NCI-H1092 (cell line): Measurements from ENCODE around the gene COL4A4.

Source experiments
- DNase-seq: peaks from one replicate; lab custom pipeline; 2025; lab: John Stamatoyannopoulos, UW

The COL4A4 gene

GRCh38 chr2:227161947-227162346 lies 2.1 kb downstream of the COL4A4 start:
- DNase-seq, result no peak

GRCh38 chr2:227160164-227160563 lies 3.8 kb downstream of the COL4A4 start:
- DNase-seq, result no peak

- DNase-seq, result no peak
Observed at GRCh38 chr2:227154986-227155774, 8.8 kb downstream of the COL4A4 start.

GRCh38 chr2:227153758-227154486 lies 10.1 kb downstream of the COL4A4 start:
- no peak for DNase-seq

- DNase-seq, result no peak
Observed at GRCh38 chr2:227153307-227153706, 10.7 kb downstream of the COL4A4 start.

- no peak for DNase-seq
Observed at GRCh38 chr2:227152093-227152766, 11.8 kb downstream of the COL4A4 start.

- no peak for DNase-seq
Observed at GRCh38 chr2:227150222-227150936, 13.6 kb downstream of the COL4A4 start.

GRCh38 chr2:227148106-227148505 lies 15.9 kb downstream of the COL4A4 start:
- no peak for DNase-seq

GRCh38 chr2:227147023-227147422 lies 17.0 kb downstream of the COL4A4 start:
- no peak for DNase-seq

- no peak for DNase-seq
Observed at GRCh38 chr2:227146456-227146855, 17.5 kb downstream of the COL4A4 start.

- no peak for DNase-seq
Observed at GRCh38 chr2:227143895-227144294, 20.1 kb downstream of the COL4A4 start.

- no peak for DNase-seq
Observed at GRCh38 chr2:227141301-227141700, 22.7 kb downstream of the COL4A4 start.

GRCh38 chr2:227134591-227134990 lies 29.4 kb downstream of the COL4A4 start:
- DNase-seq, result no peak

GRCh38 chr2:227132986-227133385 lies 31.0 kb downstream of the COL4A4 start:
- DNase-seq, result no peak

GRCh38 chr2:227130636-227131035 lies 33.4 kb downstream of the COL4A4 start:
- no peak for DNase-seq

- peak; percentile 38 for DNase-seq
Observed at GRCh38 chr2:227127201-227127600, 36.8 kb downstream of the COL4A4 start.

- no peak for DNase-seq
Observed at GRCh38 chr2:227125506-227125905, 38.5 kb downstream of the COL4A4 start.

- DNase-seq, result no peak
Observed at GRCh38 chr2:227124811-227125210, 39.2 kb downstream of the COL4A4 start.

- DNase-seq, result no peak
Observed at GRCh38 chr2:227123697-227124096, 40.3 kb downstream of the COL4A4 start.

- no peak for DNase-seq
Observed at GRCh38 chr2:227118353-227118752, 45.7 kb downstream of the COL4A4 start.

- DNase-seq, result no peak
Observed at GRCh38 chr2:227117852-227118251, 46.2 kb downstream of the COL4A4 start.

GRCh38 chr2:227117027-227117426 lies 47.0 kb downstream of the COL4A4 start:
- no peak for DNase-seq
